OCI-LY7 (cell line): ENCODE results near the gene UBE2C.

ENCODE experiments used
- EZH2phosphoT487 ChIP-seq: fragments of 200-600 bp; sonication (generic); IDR thresholded peaks from 2 replicates; pipeline ENCODE4 v1.6.1; 2018; ENCODE audit warnings: low read depth, borderline replicate concordance, mild to moderate bottlenecking, mixed run types, antibody characterized with exemption, low read length, moderate library complexity, mixed read lengths
- TF ChIP-seq, protein P1 (sequence below): fragments of 200-600 bp; sonication (generic); conservative IDR thresholded peaks from 2 replicates; pipeline ENCODE4 v1.5.1; 2014; ENCODE audit warnings: mild to moderate bottlenecking, antibody characterized with exemption, low read length, moderate library complexity, mixed read lengths

GRCh38 chr20:45857882-45858216 is 45.4 kb downstream of the UBE2C start:
- TF ChIP-seq, protein P1, sequence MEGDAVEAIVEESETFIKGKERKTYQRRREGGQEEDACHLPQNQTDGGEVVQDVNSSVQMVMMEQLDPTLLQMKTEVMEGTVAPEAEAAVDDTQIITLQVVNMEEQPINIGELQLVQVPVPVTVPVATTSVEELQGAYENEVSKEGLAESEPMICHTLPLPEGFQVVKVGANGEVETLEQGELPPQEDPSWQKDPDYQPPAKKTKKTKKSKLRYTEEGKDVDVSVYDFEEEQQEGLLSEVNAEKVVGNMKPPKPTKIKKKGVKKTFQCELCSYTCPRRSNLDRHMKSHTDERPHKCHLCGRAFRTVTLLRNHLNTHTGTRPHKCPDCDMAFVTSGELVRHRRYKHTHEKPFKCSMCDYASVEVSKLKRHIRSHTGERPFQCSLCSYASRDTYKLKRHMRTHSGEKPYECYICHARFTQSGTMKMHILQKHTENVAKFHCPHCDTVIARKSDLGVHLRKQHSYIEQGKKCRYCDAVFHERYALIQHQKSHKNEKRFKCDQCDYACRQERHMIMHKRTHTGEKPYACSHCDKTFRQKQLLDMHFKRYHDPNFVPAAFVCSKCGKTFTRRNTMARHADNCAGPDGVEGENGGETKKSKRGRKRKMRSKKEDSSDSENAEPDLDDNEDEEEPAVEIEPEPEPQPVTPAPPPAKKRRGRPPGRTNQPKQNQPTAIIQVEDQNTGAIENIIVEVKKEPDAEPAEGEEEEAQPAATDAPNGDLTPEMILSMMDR: no peak
- no peak for TF ChIP-seq EZH2phosphoT487
